HepG2 (cell line): Measurements from ENCODE around the gene LY6G5B. TPM values are rescaled to one million over a fixed set of nuclear protein-coding genes. Genes with fewer than 3 reads are reported as not detected.

Source experiments
- CENPT ChIP-seq: sonication (generic); formaldehyde crosslinking; IDR thresholded peaks from 2 replicates; pipeline ENCODE4 v1.8.0; 2022; ENCODE audit warnings: low read depth, mild to moderate bottlenecking, moderate library complexity, missing genetic modification reagents
- FOSL2 ChIP-seq: sonication (generic); formaldehyde crosslinking; IDR thresholded peaks from 2 replicates; pipeline ENCODE4 v1.4.0; 2020; ENCODE audit warnings: missing genetic modification reagents
- HNF4G ChIP-seq, 2 experiments: sonication (generic) in 1 of 2; formaldehyde crosslinking in 1 of 2; IDR thresholded peaks; 2 replicates each; pipeline versions ENCODE4 v1.4.0 to v1.6.1; 2011 to 2020; ENCODE audit warnings: borderline replicate concordance in 2 of 2, low read depth in 2 of 2, mild to moderate bottlenecking in 2 of 2, low read length in 1 of 2, missing genetic modification reagents in 1 of 2, moderate library complexity in 1 of 2
- HNRNPK ChIP-seq: fragments of 200-400 bp; formaldehyde crosslinking; IDR thresholded peaks from 2 replicates; pipeline ENCODE4 v1.6.1; 2018; ENCODE audit warnings: low read length, low read depth, moderate library complexity, mild to moderate bottlenecking; ENCODE audit not compliant: poor library complexity, severe bottlenecking
- KDM2A ChIP-seq: sonication (generic); formaldehyde crosslinking; IDR thresholded peaks from 2 replicates; pipeline ENCODE4 v1.4.0; 2020; ENCODE audit warnings: low read depth, missing genetic modification reagents, borderline replicate concordance
- NCOA1 ChIP-seq: sonication (generic); formaldehyde crosslinking; IDR thresholded peaks from 2 replicates; pipeline ENCODE4 v1.9.0; 2021; ENCODE audit warnings: missing genetic modification reagents
- PHF5A ChIP-seq: IDR thresholded peaks from one replicate; pipeline ENCODE4 v1.6.1; 2018; ENCODE audit warnings: low read depth, missing genetic modification reagents; ENCODE audit not compliant: unreplicated experiment
- POLR2AphosphoS2 ChIP-seq: IDR thresholded peaks from 2 replicates; pipeline ENCODE4 v1.6.1; 2011; ENCODE audit warnings: low read depth, low read length, improper control_type of control experiment
- SAP130 ChIP-seq: IDR thresholded peaks from 2 replicates; pipeline ENCODE4 v1.6.1; 2016; ENCODE audit warnings: low read depth
- SOX5 ChIP-seq: IDR thresholded peaks from 2 replicates; pipeline ENCODE4 v1.6.1; 2016; ENCODE audit warnings: borderline replicate concordance
- ZBTB3 ChIP-seq: sonication (generic); formaldehyde crosslinking; IDR thresholded peaks from 2 replicates; pipeline ENCODE4 v1.4.0; 2020; ENCODE audit warnings: low read depth, mild to moderate bottlenecking, moderate library complexity, missing genetic modification reagents, borderline replicate concordance
- ZFP37 ChIP-seq: sonication (generic); formaldehyde crosslinking; IDR thresholded peaks from 2 replicates; pipeline ENCODE4 v1.4.0; 2020; ENCODE audit warnings: missing genetic modification reagents, borderline replicate concordance
- ZNF10 ChIP-seq: sonication (generic); formaldehyde crosslinking; IDR thresholded peaks from 2 replicates; pipeline ENCODE4 v1.4.0; 2020; ENCODE audit warnings: mild to moderate bottlenecking, low read depth, missing genetic modification reagents, borderline replicate concordance
- ZNF160 ChIP-seq: sonication (generic); formaldehyde crosslinking; IDR thresholded peaks from 2 replicates; pipeline ENCODE4 v1.8.0; 2022; ENCODE audit warnings: mild to moderate bottlenecking, inconsistent platforms, missing genetic modification reagents
- ZNF292 ChIP-seq: sonication (generic); formaldehyde crosslinking; IDR thresholded peaks from 2 replicates; pipeline ENCODE4 v1.8.1; 2022; ENCODE audit warnings: mild to moderate bottlenecking, low read depth, missing genetic modification reagents, borderline replicate concordance
- ZNF326 ChIP-seq: sonication (generic); formaldehyde crosslinking; IDR thresholded peaks from 2 replicates; pipeline ENCODE4 v1.4.0; 2020; ENCODE audit warnings: missing genetic modification reagents, borderline replicate concordance
- ZNF547 ChIP-seq: sonication (generic); formaldehyde crosslinking; IDR thresholded peaks from 2 replicates; pipeline ENCODE4 v1.5.1; 2020; ENCODE audit warnings: mild to moderate bottlenecking, missing genetic modification reagents
- ZNF629 ChIP-seq: sonication (generic); formaldehyde crosslinking; conservative IDR thresholded peaks from 2 replicates; pipeline ENCODE4 v1.5.0; 2020; ENCODE audit warnings: missing genetic modification reagents
- ZNF674 ChIP-seq: sonication (generic); formaldehyde crosslinking; IDR thresholded peaks from 2 replicates; pipeline ENCODE4 v1.5.0; 2020; ENCODE audit warnings: low read depth, mild to moderate bottlenecking, missing genetic modification reagents
- ZNF747 ChIP-seq: sonication (generic); formaldehyde crosslinking; IDR thresholded peaks from 2 replicates; pipeline ENCODE4 v1.8.1; 2023; ENCODE audit warnings: missing genetic modification reagents, mild to moderate bottlenecking, borderline replicate concordance
- polyA plus RNA-seq, 8 experiments: library from polyadenylated mRNA; depleted of rRNA in 3 of 8; stranded (reverse) in 7 of 8; unstranded in 1 of 8; fragments of >200 nt; fragmentation: Illumina TruSeq in 4 of 8; extraction: Trizol in 4 of 8; gene quantifications; 2 replicates each; pipeline versions ENCODE4 v1.2.1 to v1.2.3, GENCODE V29; 2011 to 2016; ENCODE audit warnings: low read depth in 4 of 8, missing spikeins in 1 of 8, mixed read lengths in 1 of 8; ENCODE audit not compliant: insufficient read depth in 1 of 8
- total RNA-seq, 5 experiments: library from RNA; depleted of rRNA; stranded (reverse); fragments of >200 nt; fragmentation: Illumina TruSeq; extraction: Trizol; gene quantifications; 2 replicates each; pipeline ENCODE4 v1.2.3, GENCODE V29; 2016; ENCODE audit warnings: low read depth in 1 of 5
- TF ChIP-seq, protein P1 (sequence below): sonication (generic); formaldehyde crosslinking; IDR thresholded peaks from 2 replicates; pipeline ENCODE4 v1.8.0; 2022; ENCODE audit warnings: mild to moderate bottlenecking, missing genetic modification reagents, moderate library complexity
- TF ChIP-seq, protein P2 (sequence below): sonication (generic); formaldehyde crosslinking; IDR thresholded peaks from 2 replicates; pipeline ENCODE4 v1.8.1; 2023; ENCODE audit warnings: mild to moderate bottlenecking, missing genetic modification reagents
- TF ChIP-seq, protein P3 (sequence below): sonication (generic); formaldehyde crosslinking; IDR thresholded peaks from 2 replicates; pipeline ENCODE4 v1.4.0; 2020; ENCODE audit warnings: missing genetic modification reagents, mild to moderate bottlenecking, borderline replicate concordance
- TF ChIP-seq, protein P4 (sequence below): sonication (generic); formaldehyde crosslinking; conservative IDR thresholded peaks from 2 replicates; pipeline ENCODE4 v1.4.0; 2020; ENCODE audit warnings: missing genetic modification reagents

The LY6G5B gene
- total and polyA plus RNA-seq, 2 of the 13 experiments (the other 11 are each of a cell fraction or from before 2014, with no cell fraction given), result 7.8 to 15.7 TPM

DNA sequence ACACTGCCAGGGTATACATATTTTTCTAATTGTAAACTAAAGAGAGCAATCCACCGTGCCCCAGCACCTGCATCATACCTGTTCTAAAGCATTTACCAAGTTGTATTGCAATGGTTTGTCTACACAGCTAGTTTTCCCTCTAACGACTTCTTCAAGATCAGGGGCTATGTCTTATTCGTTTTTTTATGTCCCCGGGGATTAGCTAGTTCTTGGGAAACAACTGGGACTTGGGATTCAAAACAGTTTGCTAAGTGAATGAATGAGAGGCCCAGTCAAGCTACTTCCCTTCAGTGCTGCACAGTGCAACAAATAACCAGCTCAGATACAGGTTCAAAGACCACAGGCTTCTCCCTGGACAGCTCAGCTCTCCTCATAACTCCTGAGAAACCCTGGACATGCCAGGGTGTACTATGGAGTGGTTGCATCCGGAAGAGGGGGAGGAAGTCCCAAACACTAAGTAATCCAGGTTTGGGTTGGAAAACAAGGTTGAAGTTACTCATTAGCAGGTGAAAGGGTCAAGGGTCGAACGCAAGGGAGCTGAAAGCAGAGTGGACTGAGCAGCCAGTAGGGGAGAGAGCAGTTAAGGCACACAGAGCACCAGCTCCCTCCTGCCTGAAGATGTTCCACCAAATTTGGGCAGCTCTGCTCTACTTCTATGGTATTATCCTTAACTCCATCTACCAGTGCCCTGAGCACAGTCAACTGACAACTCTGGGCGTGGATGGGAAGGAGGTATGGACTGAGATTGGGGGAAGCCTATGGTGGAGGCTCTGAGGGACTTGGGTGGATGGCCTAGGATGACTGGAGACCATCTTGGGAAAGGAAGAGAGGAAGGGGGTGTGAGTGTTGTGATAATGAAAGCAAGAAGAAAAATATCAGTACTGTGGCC lies 14.2 kb upstream of the LY6G5B start, which contains the start of gene APOM (continued):
- TF ChIP-seq, protein P1, sequence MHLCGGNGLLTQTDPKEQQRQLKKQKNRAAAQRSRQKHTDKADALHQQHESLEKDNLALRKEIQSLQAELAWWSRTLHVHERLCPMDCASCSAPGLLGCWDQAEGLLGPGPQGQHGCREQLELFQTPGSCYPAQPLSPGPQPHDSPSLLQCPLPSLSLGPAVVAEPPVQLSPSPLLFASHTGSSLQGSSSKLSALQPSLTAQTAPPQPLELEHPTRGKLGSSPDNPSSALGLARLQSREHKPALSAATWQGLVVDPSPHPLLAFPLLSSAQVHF (CRISPR knock-in tag), result 0 out of 2 replicates have a peak, but pooled peaks have one; percentile 68
- TF ChIP-seq, protein P2, sequence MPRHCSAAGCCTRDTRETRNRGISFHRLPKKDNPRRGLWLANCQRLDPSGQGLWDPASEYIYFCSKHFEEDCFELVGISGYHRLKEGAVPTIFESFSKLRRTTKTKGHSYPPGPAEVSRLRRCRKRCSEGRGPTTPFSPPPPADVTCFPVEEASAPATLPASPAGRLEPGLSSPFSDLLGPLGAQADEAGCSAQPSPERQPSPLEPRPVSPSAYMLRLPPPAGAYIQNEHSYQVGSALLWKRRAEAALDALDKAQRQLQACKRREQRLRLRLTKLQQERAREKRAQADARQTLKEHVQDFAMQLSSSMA (CRISPR knock-in tag), result peak; percentile 40; the same call in 1 of the 2 replicates
- TF ChIP-seq SOX5 (peak; percentile 86), POLR2AphosphoS2 (peak; percentile 60; the same call in 1 of the 2 replicates), ZNF160 (peak; percentile 54; the same call in 1 of the 2 replicates), ZFP37 (CRISPR knock-in tag) (peak; percentile 96; the same call in 1 of the 2 replicates), ZNF674 (CRISPR knock-in tag) (0 out of 2 replicates have a peak, but pooled peaks have one; percentile 41), HNRNPK (peak; percentile 24), ZNF747 (CRISPR knock-in tag) (peak; percentile 92), PHF5A (CRISPR knock-in tag) (peak; percentile 100), KDM2A (CRISPR knock-in tag) (peak; percentile 83; the same call in 1 of the 2 replicates), FOSL2 (peak; percentile 83), NCOA1 (no peak), CENPT (CRISPR knock-in tag) (no peak), ZNF292 (no peak; the same call in 1 of the 2 replicates), ZNF629 (CRISPR knock-in tag) (peak; percentile 77), ZNF547 (CRISPR knock-in tag) (peak; percentile 86), ZNF326 (no peak), ZNF10 (CRISPR knock-in tag) (no peak), SAP130 (CRISPR knock-in tag) (peak; percentile 99), HNF4G (IDR thresholded peaks at IDR 0.05; ENCODE audit: borderline replicate concordance, low read depth, low read length) (peak; percentile 95), HNF4G (CRISPR knock-in tag; IDR thresholded peaks at IDR 0.05; ENCODE audit: borderline replicate concordance, low read depth) (peak; percentile 91; the same call in 1 of the 2 replicates), ZBTB3 (CRISPR knock-in tag) (peak; percentile 91)
- TF ChIP-seq, protein P3, sequence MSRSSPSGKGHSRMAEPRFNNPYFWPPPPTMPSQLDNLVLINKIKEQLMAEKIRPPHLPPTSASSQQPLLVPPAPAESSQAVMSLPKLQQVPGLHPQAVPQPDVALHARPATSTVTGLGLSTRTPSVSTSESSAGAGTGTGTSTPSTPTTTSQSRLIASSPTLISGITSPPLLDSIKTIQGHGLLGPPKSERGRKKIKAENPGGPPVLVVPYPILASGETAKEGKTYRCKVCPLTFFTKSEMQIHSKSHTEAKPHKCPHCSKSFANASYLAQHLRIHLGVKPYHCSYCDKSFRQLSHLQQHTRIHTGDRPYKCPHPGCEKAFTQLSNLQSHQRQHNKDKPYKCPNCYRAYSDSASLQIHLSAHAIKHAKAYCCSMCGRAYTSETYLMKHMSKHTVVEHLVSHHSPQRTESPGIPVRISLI (CRISPR knock-in tag), result peak; percentile 47; the same call in 1 of the 2 replicates
- TF ChIP-seq, protein P4, sequence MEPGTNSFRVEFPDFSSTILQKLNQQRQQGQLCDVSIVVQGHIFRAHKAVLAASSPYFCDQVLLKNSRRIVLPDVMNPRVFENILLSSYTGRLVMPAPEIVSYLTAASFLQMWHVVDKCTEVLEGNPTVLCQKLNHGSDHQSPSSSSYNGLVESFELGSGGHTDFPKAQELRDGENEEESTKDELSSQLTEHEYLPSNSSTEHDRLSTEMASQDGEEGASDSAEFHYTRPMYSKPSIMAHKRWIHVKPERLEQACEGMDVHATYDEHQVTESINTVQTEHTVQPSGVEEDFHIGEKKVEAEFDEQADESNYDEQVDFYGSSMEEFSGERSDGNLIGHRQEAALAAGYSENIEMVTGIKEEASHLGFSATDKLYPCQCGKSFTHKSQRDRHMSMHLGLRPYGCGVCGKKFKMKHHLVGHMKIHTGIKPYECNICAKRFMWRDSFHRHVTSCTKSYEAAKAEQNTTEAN (CRISPR knock-in tag), result peak; percentile 91
